ENCODE data around the gene TTLL6. TPM values are rescaled to one million over a fixed set of nuclear protein-coding genes. Genes with fewer than 3 reads are reported as not detected.

TTLL6 gene
- total RNA-seq, 4 donors from 2014 or later, result 0.34 to 1.2 (median 0.89) TPM

- H3K27me3 ChIP-seq, result peaks cover 77% of the 10 kb centered on the region
- no peak overlapping the region for H3K4me3 ChIP-seq (replicated peaks in 1 of 3)
- WGBS, 2 donors, result 6 to 7% methylated on average over 31 to 32 of the region's 43 CpGs
- H3K27ac ChIP-seq, result no peak overlapping the region
- TF ChIP-seq POLR2A (IDR thresholded peaks at IDR 0.05) (no peak), CTCF (IDR thresholded peaks at IDR 0.05) (no peak)
- no peaks in the 10 kb centered on the region for H3K36me3 ChIP-seq
- H3K4me1 ChIP-seq, result no peaks in the 10 kb centered on the region
- H3K9me3 ChIP-seq, result no peaks in the 10 kb centered on the region
- intact Hi-C loops (cut with DNase I), result no loop called here
- no peak for DNase-seq
Observed at GRCh38 chr17:48752399-48753288, 64.4 kb downstream of the TTLL6 start.

GRCh38 chr17:48751733-48752398, 65.2 kb downstream of the TTLL6 start:
- no peaks in the 10 kb centered on the region for H3K4me1 ChIP-seq
- no peaks in the 10 kb centered on the region for H3K36me3 ChIP-seq
- TF ChIP-seq CTCF (IDR thresholded peaks at IDR 0.05) (no peak), POLR2A (IDR thresholded peaks at IDR 0.05) (no peak)
- WGBS, 2 donors, result 4 to 6% methylated on average over 13 of the region's 13 CpGs
- H3K9me3 ChIP-seq, result no peaks in the 10 kb centered on the region
- H3K27me3 ChIP-seq, result peaks cover 85% of the 10 kb centered on the region
- H3K4me3 ChIP-seq (replicated peaks in 1 of 3), result no peak overlapping the region
- intact Hi-C loops (cut with DNase I), result no loop called here
- no peak overlapping the region for H3K27ac ChIP-seq
- DNase-seq, result no peak

GRCh38 chr17:48751172-48751571, 65.9 kb downstream of the TTLL6 start:
- 0% methylated on average over 2 to 3 of the region's 3 CpGs for WGBS, 2 donors
- Histone ChIP-seq H3K9me3 (no peaks in the 10 kb centered on the region), H3K4me3 (replicated peaks in 1 of 3) (no peak overlapping the region), H3K36me3 (no peaks in the 10 kb centered on the region), H3K4me1 (peaks cover 0 to 1% of the 10 kb centered on the region in 2 donors), H3K27me3 (peaks cover 90% of the 10 kb centered on the region), H3K27ac (no peak overlapping the region)
- intact Hi-C loops (cut with DNase I), result no loop called here
- DNase-seq, result no peak
- TF ChIP-seq CTCF (IDR thresholded peaks at IDR 0.05) (no peak), POLR2A (IDR thresholded peaks at IDR 0.05) (no peak)

- no peak for TF ChIP-seq CTCF (IDR thresholded peaks at IDR 0.05)
- no peak for TF ChIP-seq POLR2A (IDR thresholded peaks at IDR 0.05)
- peaks cover 0 to 2% of the 10 kb centered on the region in 2 donors for H3K4me1 ChIP-seq
- WGBS, 2 donors, result 7 to 8% methylated on average over 32 of the region's 32 CpGs
- H3K36me3 ChIP-seq, result no peaks in the 10 kb centered on the region
- no peak for DNase-seq
- peaks cover 91% of the 10 kb centered on the region for H3K27me3 ChIP-seq
- no peak overlapping the region for H3K4me3 ChIP-seq (replicated peaks in 1 of 3)
- no peaks in the 10 kb centered on the region for H3K9me3 ChIP-seq
- H3K27ac ChIP-seq, result no peak overlapping the region
- intact Hi-C loops (cut with DNase I), result no loop called here
Observed at GRCh38 chr17:48749621-48750553, 67.1 kb downstream of the TTLL6 start.

Measured in thyroid gland (tissue), 4 donors.